HG03460 (cell line): ENCODE measurements around the gene RNU6-8.
A peak's percentile ranks its signal among the peaks of the same experiment; 100 is the strongest.

ENCODE experiments used
- ATAC-seq: cut with Tn5 transposase; IDR thresholded peaks from one replicate; pipeline ENCODE4 v1.9.1; 2021; ENCODE audit not compliant: unreplicated experiment

RNU6-8 gene

DNA sequence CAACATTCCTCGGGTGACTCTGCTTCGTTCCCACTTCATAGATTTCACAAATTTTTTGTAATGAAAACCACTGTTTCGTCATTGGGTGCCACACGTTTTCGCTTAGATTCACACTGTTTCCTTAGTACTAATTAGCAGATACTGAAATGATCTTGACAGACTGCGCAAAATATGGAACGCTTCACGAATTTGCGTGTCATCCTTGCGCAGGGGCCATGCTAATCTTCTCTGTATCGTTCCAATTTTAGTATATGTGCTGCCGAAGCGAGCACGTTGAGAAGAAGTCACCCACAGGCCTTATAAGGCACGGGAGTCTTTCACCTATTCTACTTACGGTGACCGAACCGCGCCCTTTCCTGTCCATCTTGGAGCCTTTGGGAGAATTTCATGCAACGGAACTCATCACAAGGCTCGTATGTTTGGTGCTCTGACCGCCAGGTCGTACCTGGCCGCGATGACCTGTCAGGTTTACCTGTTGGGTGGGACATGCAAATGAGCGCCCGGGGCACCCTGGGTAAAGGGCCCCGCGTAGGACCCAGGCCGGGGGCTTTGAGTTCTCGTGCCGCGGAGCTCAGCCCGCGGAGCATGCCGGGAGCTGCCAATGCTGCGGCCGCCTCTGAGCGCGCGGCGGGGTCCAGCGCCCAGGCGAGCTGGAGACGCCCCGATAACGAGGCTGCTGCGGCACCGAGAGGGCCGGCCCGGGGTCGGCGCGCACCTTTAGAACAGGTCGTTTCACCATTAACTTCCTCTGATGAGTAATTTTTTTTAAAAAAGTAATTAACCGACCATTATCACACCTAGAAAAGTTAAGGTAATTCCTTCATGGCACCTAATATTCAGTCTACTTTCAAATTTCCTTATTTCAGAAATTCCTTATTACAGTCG is at the start of gene RNU6-8:
TSS of gene RNU6-8 (minus strand) at position 272 of the 885 bp plus-strand sequence.
- peak; percentile 54 for ATAC-seq

DNA sequence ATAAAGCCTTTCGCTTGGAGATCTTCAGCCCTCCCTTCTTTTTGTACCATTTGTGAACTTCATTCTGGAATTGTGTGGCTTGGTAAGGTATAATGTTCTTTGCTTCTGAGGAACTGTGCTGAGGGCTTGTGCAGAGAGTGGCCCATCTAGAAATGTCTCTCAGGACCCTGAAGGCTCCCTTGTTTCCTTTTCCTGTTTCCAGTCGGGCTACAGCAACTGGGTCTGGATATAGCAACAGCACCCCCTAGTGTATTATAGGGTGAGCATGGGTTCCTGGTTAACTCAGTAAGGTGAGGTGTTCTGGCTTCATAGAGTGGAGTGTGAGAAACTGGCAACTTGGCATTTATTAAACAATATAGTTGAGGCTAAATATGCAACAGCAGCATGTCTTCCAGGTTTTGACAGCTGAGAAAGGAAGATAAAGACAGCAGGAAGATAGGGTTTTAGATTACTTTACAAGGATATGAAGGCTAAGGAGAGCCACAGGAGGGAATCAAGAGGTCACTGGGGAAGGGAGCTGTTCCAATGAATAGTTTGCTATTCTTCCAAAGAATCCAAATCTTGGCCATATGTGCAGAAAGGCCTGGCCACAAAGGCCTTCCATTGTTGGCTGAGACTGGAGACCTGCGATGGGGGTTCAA is 49.1 kb upstream of the RNU6-8 start:
- ATAC-seq, result peak; percentile 72

DNA sequence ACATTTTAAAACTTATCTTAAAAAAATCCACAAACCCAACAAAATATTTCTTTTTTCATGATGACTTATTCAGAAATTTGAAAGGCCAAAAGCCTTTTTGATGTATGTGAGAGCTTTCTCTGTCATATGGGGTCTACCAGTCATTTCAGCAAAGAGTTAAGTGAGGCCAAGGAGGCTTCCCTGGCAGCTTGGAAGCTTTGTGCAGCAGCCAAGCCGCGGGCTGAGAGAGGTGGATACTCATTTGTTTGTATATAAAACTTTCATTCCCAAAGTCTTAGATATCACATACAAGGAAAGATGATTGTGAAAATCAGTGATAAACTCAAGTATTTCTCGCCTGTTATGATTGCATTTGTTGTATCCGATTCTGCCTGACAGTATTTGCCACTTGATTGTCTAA is 48.5 kb upstream of the RNU6-8 start:
- no peak for ATAC-seq

DNA sequence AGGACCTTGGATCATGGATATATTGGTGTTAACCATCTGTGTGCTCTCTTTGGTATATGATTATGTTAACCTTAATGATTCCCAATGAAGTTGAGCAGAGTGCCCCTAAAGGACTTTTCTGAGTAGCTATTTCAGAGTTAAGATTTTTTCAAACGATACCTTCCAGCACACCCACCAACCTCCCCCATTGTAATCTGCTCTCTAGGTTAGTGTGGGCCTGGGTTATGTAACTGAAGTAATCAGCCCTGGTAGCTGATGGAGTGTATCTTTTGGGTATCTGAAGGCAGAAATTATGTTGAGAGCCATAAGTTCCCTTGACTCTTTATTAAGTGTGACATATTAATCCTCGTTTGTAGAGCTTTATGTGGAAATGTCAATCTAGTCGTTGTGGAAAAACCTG is 47.6 kb upstream of the RNU6-8 start:
- ATAC-seq, result no peak

DNA sequence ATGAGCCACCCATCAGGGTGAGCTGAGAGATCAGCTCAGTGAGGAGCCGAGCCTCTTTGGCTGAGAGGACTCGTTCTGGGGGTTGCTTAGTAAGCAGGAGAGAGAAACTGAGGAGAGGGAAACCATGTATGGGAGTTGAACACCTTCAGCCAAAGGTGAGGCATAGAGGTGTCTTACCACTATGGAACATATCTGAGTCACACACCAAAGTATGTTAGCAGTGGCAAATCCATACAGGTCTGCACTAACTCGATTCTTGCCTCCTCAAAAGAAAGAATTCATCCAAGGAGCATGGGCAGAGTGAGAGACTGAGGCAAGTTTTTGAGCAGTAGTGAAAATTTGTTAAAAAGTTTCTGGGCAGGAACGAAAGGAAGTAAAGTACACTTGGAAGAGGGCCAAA is 46.7 kb upstream of the RNU6-8 start:
- ATAC-seq, result no peak

DNA sequence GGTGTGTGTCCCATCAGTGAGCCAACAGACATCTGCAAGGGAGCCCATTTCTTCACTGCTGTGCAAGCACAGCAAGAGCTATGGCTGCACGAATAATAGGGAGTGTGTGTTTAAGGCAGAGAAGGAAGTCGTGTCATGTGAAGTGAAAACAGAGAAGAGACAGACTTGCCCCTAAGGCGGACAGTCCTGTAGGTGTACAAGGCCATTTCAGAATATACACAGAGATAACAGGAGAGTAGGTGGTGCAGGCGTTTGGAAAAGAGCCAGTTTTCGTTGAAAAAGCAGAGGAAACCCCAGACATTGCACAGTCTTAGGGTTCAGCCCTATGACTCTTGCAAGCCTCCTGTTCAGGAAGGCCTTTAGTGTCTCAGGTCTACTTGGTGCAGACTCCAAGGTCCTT is 46.3 kb upstream of the RNU6-8 start:
- ATAC-seq, result no peak

DNA sequence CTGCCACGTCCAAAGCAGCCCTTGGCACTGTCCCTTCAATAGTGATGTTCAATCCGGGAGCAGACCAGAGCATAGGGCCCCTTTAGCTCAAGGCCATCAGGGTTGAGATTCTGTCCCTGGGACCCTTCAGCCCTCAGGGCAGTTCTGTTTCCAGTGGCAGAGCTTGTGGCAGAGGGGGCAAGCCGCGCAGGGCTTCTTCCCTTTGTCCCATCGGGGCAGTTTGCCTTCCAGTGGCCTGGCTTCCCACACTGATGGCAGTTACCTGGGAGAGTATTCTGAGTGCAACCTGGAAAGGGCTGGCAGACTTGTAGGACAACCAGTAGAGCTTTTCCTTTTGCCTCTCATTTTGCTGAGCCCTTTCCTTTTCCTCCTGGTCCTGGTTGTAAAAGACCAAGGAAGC is 43.7 kb upstream of the RNU6-8 start:
- no peak for ATAC-seq

DNA sequence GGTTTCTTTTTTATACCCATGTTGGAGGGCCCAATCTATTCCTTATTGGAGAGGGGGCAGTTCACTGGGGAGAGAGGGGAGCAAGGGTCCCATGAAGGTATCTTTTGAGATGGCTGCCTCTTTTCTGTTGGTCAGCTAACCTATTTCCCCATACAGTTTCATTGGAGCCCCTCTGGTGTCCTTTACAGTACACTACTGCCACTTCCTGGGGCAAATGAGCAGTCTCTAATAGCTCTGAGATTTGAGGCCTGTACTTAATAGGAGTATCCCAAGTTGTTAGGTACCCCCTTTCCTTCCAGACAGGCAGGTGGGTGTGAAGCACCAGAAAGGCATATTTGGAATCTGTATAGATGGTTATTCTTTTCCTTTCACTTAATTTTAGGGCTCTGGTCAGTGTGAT is 41.3 kb upstream of the RNU6-8 start:
- ATAC-seq, result no peak

DNA sequence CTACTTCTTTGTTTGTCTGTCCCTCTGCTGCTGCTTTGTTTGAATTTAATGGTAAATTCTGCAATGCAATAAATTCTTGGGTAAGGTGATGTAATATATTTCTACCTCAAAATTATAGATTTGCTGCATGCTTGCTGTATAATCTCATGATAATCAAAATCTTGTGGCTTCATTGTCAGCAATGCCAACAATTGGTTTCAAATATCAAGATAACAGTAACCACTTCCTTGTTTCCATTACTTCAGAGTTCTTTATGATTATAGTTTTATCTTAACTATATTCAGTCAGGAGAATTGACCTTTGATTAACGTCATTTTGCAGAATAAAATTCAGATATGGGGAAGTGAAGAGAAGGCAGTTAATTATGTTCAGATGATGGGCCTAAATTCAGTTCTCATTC is 30.2 kb upstream of the RNU6-8 start:
- no peak for ATAC-seq

DNA sequence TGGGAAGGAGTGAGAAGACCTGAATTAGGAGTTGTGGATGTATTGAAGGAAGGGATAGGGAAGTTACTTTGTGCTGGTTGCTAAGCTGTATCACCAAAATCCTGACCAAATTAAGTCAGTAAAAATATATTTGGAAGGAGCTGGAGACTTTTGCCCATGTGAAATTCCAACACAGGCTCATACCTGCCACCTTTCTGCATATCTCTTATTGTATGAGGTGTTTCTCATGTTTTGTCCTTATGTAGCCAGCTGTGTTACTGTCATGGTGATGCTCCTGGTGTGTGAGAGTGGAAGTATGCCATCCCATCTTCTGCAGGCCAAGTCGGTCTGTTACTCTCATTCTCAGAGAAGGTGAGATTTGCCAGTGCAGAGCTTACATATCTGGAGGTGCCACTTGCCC is 29.4 kb upstream of the RNU6-8 start:
- ATAC-seq, result no peak

DNA sequence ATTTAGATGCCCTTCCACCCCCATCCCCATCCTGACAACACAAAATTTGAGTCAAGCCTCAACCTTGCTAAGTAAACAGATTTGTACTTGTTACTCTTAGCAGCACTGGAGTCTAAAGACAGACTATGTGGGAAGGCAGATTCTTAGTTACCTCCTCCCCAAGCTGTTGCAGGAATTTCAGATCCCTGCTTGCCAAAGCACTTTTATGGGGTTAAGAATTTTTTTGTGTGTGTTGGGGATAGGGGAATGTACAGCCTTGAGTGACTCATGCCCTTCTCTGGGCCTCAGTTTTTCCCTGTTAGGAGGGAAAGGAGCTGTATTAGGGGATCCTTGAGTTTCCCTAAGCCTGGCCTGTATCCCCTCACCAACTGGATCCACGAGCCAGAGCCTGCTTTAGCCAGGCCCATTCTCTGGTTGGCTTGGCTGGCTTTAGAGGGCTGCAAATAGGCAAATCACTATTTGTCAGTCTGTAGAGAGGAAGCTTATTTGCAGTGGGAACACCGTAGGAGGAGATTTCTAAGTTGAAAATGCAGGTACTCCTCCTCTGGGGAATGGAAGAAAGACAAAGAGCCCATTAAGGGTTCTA is 27.7 kb upstream of the RNU6-8 start:
- ATAC-seq, result no peak

DNA sequence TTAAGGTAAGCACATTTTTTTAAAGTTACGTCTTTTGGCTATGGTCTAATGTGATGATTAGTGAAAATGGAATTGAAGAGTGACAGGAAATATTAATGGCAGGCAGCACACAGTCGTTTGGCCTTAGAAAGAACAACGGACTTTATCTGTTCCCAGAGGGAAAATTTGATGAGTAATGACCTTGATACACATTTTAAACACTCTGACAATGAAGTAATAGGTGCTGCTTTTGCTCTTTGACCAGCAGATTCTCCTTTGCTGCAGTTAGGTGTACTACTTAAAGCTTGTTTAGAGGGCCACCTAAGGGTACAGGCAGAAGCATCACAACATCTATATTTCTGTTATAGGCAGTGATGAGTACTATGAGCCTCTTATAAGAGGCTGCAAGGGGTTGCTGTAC is 27.1 kb upstream of the RNU6-8 start:
- no peak for ATAC-seq

DNA sequence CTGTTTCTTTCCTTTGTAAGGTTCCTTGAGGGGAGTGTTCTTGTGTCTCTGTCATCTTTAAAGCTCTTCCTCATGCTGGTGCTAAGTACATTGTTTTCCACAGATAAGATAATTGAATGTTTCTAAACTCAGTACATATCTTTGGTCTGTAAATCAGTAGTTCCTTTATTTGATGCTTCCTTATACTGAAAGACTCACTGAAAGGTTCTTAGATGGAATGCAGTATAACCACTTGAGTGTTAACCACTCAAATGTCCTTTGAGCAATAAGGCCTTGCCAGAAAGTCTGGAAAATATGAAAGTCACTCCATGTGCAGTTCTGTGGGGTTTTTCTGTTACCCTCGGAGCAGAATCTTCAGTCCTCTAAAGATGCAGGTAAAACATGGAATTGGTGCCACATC is 23.0 kb upstream of the RNU6-8 start:
- no peak for ATAC-seq

DNA sequence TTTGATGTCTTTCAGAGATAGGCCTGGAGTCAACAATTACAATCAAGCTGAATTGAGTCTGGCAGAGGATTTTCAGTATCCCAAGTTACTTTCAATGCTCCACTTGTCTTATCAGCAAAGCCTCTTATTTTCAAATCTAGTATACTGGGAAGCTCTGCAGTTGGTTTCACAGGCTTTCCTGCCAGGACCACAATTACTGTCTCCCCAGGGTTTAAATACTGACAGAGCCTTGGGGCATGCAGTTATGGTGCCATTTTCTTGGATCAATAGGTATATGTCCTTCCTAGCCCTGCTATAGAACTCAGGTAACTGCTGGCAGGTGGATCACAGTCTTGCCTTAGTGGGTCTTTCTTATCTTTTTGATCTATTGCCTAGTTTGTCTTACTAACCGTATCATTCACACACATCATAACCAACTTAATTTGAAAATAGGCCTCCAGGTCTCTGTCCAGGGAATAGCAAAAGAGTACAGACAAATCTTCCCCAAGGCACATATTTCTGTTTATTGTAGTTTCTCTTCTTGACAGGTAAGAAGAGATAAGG is 22.4 kb upstream of the RNU6-8 start:
- no peak for ATAC-seq

DNA sequence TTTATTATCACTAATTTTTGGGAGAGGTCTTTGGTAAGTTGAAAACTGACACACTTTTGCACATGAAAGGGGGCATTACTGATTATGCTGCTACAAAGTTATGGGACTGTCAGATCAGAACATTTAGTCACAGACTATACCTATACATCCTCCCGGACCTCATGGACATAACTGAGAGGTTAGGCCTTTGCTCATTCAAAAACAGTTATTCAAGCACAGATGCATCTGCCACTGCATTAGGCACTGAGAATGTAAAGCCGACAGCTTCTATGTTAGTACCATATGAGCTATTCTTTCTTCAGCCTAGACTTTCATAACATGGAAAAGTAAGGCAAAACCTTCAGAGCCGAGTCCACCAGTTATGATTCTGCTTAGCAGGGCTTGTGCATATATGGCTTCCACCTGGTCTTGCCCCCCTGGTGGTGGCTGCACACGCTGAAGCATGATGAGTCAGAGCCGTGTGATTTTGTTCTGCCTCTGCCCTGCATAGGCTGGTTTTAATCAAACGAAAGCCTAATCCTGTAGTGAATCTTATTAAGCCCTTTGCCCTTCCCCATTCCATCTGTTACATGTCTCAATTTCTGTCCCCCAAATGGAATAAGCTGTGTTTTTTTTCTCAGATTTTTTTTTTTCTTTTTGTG is 21.8 kb upstream of the RNU6-8 start:
- ATAC-seq, result no peak

DNA sequence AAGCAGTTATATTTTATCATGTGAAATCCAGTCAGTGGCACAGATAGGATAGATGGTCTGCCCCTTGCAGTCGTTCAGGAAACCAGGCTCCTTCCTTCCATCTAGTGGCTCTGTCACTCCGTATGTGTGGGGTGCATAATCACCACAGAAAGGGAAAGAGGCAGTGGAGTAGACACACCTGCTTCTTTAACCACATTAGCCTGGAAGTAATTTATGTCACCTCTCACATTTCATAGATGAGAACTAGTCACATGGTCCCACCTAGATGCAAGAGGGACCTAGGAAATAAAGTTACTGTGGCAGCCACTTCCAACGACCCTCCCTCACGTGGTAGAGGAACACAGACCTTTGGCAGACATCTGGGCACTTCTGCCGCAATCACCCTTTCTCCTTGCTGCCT is 14.2 kb upstream of the RNU6-8 start:
- ATAC-seq, result no peak

DNA sequence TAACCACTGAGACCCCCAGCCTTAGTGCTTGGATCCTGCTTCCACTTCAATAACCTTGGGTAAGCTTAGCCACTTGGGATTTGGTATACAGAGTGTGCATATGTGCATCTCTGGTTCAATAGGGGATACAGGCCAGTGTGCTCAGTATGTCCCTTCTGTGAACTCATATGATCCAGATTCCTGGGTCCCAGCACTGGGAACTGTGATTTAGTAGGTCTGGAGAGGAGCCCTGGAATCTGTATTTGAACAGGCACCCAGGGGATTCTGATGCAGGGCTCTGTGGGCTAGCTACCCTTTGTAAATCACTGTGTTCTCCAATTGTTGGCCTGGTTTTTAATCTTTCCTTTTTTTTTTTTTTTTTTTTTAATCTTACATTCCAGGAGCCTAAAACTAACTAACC is 9.8 kb upstream of the RNU6-8 start:
- ATAC-seq, result no peak

DNA sequence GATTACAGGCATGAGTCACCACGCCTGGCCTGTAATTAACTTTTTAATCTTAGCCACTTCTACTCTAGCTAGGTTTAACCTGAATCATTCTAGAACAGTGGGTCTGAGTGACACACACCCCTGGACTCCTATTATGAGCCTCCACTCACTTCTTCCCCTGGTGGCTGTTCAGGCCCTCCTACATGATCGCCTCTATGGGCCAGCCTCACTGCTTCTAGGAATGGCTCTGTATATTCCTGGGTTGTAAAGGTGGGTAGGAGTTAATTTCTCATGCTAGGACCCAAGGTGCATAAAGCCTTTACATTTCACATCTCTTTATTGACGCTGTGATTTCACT is 8.0 kb upstream of the RNU6-8 start:
- ATAC-seq, result no peak

DNA sequence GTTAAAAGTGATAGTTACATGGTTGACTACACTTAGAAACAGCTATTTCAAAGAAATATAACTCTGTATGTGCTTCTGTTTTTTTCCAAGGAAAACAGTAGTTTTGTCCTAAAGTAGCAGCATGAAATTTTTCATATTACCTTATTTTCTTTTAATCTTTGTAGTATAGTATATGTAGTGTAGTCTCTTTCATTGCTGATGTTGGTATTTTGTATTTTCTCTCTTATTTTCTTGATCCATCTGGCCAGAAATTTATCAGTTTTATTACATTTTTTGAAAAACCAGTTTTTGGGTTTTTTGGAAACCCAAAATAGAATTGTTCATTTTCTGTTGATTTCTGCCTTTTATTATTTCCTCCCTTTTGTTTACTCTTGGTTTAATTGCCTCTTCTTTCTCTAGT is 6.4 kb upstream of the RNU6-8 start:
- no peak for ATAC-seq

DNA sequence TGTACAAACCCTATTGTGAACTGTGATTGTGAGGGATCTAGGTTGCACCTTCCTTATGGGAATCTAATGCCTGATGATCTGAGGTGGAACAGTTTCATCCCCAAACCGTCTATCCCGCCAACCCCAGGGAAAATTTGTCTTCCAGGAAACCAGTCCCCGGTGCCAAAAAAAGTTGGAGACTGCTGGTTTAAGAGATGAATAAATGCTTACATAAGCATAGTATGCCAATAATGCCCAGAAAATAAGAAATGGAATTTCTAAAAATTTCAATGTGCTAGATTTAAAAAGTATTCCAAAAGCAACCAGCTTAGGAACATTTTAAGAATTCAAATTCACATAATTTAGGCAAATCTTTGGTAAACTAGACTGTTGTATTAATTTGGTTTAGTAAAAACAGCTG is 5.4 kb upstream of the RNU6-8 start:
- no peak for ATAC-seq

DNA sequence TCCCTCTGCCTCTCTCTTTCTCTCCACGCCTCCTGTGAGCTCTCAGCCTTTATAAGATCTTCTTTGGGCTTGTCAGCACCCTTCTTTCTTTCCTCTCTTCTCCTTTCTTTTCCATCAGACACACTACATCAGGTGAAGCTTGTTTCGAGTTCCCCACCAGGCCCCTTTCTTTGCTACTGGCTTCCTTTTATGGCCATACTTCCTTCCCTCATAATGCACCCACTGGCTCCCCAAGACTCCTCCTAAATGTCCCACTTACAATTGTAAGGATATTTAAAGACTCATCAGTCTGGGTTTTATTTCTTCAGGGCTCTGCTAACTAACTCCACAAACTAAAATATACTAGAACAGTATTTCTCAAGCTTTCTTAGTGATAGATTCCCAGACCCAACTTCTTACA is 3.5 kb upstream of the RNU6-8 start:
- ATAC-seq, result no peak

DNA sequence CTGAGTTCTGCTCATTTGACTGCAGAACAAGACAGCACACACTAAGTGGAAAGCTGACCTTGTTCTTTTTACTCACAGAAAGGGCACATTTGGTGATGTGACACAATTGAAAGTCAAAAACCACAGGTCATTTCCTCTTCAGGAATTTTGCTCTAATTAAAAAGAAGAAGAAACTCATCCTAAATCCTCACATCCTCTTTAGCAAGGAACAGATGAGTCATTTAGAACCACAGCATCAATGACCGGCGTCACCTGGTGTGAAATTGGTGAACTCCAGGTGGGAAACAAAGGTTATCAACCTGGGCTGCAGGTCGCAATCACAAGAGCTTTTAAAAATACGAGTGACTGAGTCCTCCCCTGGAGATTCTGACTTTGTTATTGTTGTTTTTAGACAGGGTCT is 2.9 kb upstream of the RNU6-8 start:
- ATAC-seq, result no peak
